ENCODE results near the gene SORCS2. TPM values are rescaled to one million over a fixed set of nuclear protein-coding genes. Genes with fewer than 3 reads are reported as not detected.

Gene SORCS2
- total RNA-seq, 1 experiment from 2014 or later = 4.1 TPM

GRCh38 chr4:7352486-7352885 lies 160.1 kb downstream of the SORCS2 start:
- DNase-seq = no peak
- H2AFZ ChIP-seq (ENCODE audit: low read length) = no peak overlapping the region
- no peaks in the 10 kb centered on the region for H3F3A ChIP-seq (ENCODE audit: low read length, unreplicated experiment)
- no peak overlapping the region for H3K9ac ChIP-seq (ENCODE audit: low read length)
- H4K20me1 ChIP-seq (ENCODE audit: low read length) = no peaks in the 10 kb centered on the region
- no TSS peak for BruUV-seq (replicated peaks)
- no peaks in the 10 kb centered on the region for H3K27me3 ChIP-seq (ENCODE audit: low read length)
- no peaks in the 10 kb centered on the region for H3K4me1 ChIP-seq (ENCODE audit: insufficient read depth, low read length)
- TF ChIP-seq CTCF (conservative IDR thresholded peaks at IDR 0.05; ENCODE audit: low read depth, low read length) = no peak
- no peak for TF ChIP-seq EZH2phosphoT487 (IDR thresholded peaks at IDR 0.05; ENCODE audit: borderline replicate concordance, low read length)
- TF ChIP-seq EZH2 (IDR thresholded peaks at IDR 0.05; ENCODE audit: low read length, unreplicated experiment) = no peak
- H3K9me3 ChIP-seq (ENCODE audit: low read length) = no peaks in the 10 kb centered on the region
- H3K4me3 ChIP-seq (ENCODE audit: low read length) = no peak overlapping the region
- H3K27ac ChIP-seq (ENCODE audit: low read length) = no peak overlapping the region
- intact Hi-C loops (cut with micrococcal nuclease) = no loop called here
- ATAC-seq = no peak
- CTCF ChIA-PET = no interaction called here
- no peaks in the 10 kb centered on the region for H3K79me2 ChIP-seq (ENCODE audit: low read length)
- no peaks in the 10 kb centered on the region for H3K9me2 ChIP-seq (replicated peaks; ENCODE audit: low read length)
- no peaks in the 10 kb centered on the region for H3K36me3 ChIP-seq (ENCODE audit: low read depth, low read length)
- H3K4me2 ChIP-seq (ENCODE audit: low read length) = no peak overlapping the region
- POLR2A ChIA-PET (ENCODE audit: unreplicated experiment) = no interaction called here

- Histone ChIP-seq H3K9ac (ENCODE audit: low read length) (no peak overlapping the region), H3K4me2 (ENCODE audit: low read length) (no peak overlapping the region), H4K20me1 (ENCODE audit: low read length) (no peaks in the 10 kb centered on the region), H3K27ac (ENCODE audit: low read length) (no peak overlapping the region), H3K9me2 (replicated peaks; ENCODE audit: low read length) (no peaks in the 10 kb centered on the region), H3K9me3 (ENCODE audit: low read length) (no peaks in the 10 kb centered on the region), H3F3A (ENCODE audit: low read length, unreplicated experiment) (no peaks in the 10 kb centered on the region), H3K4me3 (ENCODE audit: low read length) (no peak overlapping the region), H3K36me3 (ENCODE audit: low read depth, low read length) (no peaks in the 10 kb centered on the region), H2AFZ (ENCODE audit: low read length) (no peak overlapping the region), H3K4me1 (ENCODE audit: insufficient read depth, low read length) (peaks cover 4% of the 10 kb centered on the region; the same call in 1 of the 2 replicates), H3K27me3 (ENCODE audit: low read length) (no peaks in the 10 kb centered on the region), H3K79me2 (ENCODE audit: low read length) (no peaks in the 10 kb centered on the region)
- ChIA-PET POLR2A (ENCODE audit: unreplicated experiment) (no interaction called here), CTCF (no interaction called here)
- TF ChIP-seq EZH2 (IDR thresholded peaks at IDR 0.05; ENCODE audit: low read length, unreplicated experiment) (no peak), CTCF (conservative IDR thresholded peaks at IDR 0.05; ENCODE audit: low read depth, low read length) (no peak), EZH2phosphoT487 (IDR thresholded peaks at IDR 0.05; ENCODE audit: borderline replicate concordance, low read length) (no peak)
- no peak for DNase-seq
- intact Hi-C loops (cut with micrococcal nuclease) = no loop called here
- no TSS peak for BruUV-seq (replicated peaks)
- ATAC-seq = no peak
These were observed 160.9 kb downstream of the SORCS2 start for GRCh38 chr4:7353046-7353790.

- no peak overlapping the region for H3K9ac ChIP-seq (ENCODE audit: low read length)
- H3K27ac ChIP-seq (ENCODE audit: low read length) = no peak overlapping the region
- H4K20me1 ChIP-seq (ENCODE audit: low read length) = no peaks in the 10 kb centered on the region
- BruUV-seq (replicated peaks) = no TSS peak
- ChIA-PET POLR2A (ENCODE audit: unreplicated experiment) (no interaction called here), CTCF (no interaction called here)
- H3K9me2 ChIP-seq (replicated peaks; ENCODE audit: low read length) = no peaks in the 10 kb centered on the region
- no peak overlapping the region for H3K4me2 ChIP-seq (ENCODE audit: low read length)
- no peak overlapping the region for H3K4me3 ChIP-seq (ENCODE audit: low read length)
- H3K27me3 ChIP-seq (ENCODE audit: low read length) = no peaks in the 10 kb centered on the region
- DNase-seq (no peak), ATAC-seq (no peak)
- H3F3A ChIP-seq (ENCODE audit: low read length, unreplicated experiment) = no peaks in the 10 kb centered on the region
- H3K79me2 ChIP-seq (ENCODE audit: low read length) = no peaks in the 10 kb centered on the region
- H2AFZ ChIP-seq (ENCODE audit: low read length) = no peak overlapping the region
- no peaks in the 10 kb centered on the region for H3K9me3 ChIP-seq (ENCODE audit: low read length)
- TF ChIP-seq EZH2 (IDR thresholded peaks at IDR 0.05; ENCODE audit: low read length, unreplicated experiment) = no peak
- TF ChIP-seq CTCF (conservative IDR thresholded peaks at IDR 0.05; ENCODE audit: low read depth, low read length) = no peak
- TF ChIP-seq EZH2phosphoT487 (IDR thresholded peaks at IDR 0.05; ENCODE audit: borderline replicate concordance, low read length) = no peak
- no peaks in the 10 kb centered on the region for H3K36me3 ChIP-seq (ENCODE audit: low read depth, low read length)
- intact Hi-C loops (cut with micrococcal nuclease) = no loop called here
- peaks cover 10% of the 10 kb centered on the region for H3K4me1 ChIP-seq (ENCODE audit: insufficient read depth, low read length)
These were observed 161.7 kb downstream of the SORCS2 start for GRCh38 chr4:7353846-7354610.

Data from PC-3 (cell line).